Glutamatergic neuron (in vitro differentiated cells): ENCODE measurements around the gene PARVB. TPM values are rescaled to one million over a fixed set of nuclear protein-coding genes. Genes with fewer than 3 reads are reported as not detected.

Experiments
- DNase-seq: peaks from one replicate; pipeline ENCODE4 v3.0.0; 2022
- H3K27ac Mint-ChIP-seq: one replicate; pipeline ENCODE4 v1.8.0; 2020; ENCODE audit warnings: mild to moderate bottlenecking, mixed read lengths, inconsistent platforms; ENCODE audit not compliant: unreplicated experiment
- H3K27me3 Mint-ChIP-seq: one replicate; pipeline ENCODE4 v1.8.0; 2020; ENCODE audit warnings: mild to moderate bottlenecking, moderate library complexity, mixed read lengths, inconsistent platforms; ENCODE audit not compliant: unreplicated experiment
- H3K36me3 Mint-ChIP-seq: one replicate; pipeline ENCODE4 v1.8.0; 2020; ENCODE audit warnings: mild to moderate bottlenecking, mixed read lengths, inconsistent platforms; ENCODE audit not compliant: unreplicated experiment
- H3K4me1 Mint-ChIP-seq: one replicate; pipeline ENCODE4 v1.8.0; 2020; ENCODE audit warnings: mild to moderate bottlenecking, low read depth, mixed read lengths, inconsistent platforms; ENCODE audit not compliant: unreplicated experiment
- H3K4me3 Mint-ChIP-seq: one replicate; pipeline ENCODE4 v1.8.0; 2020; ENCODE audit warnings: mild to moderate bottlenecking, mixed read lengths, inconsistent platforms; ENCODE audit not compliant: unreplicated experiment
- H3K9me3 Mint-ChIP-seq: one replicate; pipeline ENCODE4 v1.8.0; 2020; ENCODE audit warnings: mild to moderate bottlenecking, moderate library complexity, mixed read lengths, inconsistent platforms; ENCODE audit not compliant: unreplicated experiment
- total RNA-seq: library from RNA; stranded (reverse); fragmentation: NEBNext Ultra II Directional; extraction: Animal tissue kit (Norgen Biotek cat#: 25700); gene quantifications from one replicate; pipeline ENCODE4 v1.2.1, GENCODE V29; 2021; ENCODE audit not compliant: unreplicated experiment
- TF ChIP-seq, protein P1 (sequence below): fragments of 200-600 bp; sonication (generic); IDR thresholded peaks from one replicate; pipeline ENCODE4 v1.5.0; 2021; ENCODE audit not compliant: partially characterized antibody, unreplicated experiment

The PARVB gene
- total RNA-seq, 1 donor from 2014 or later: 7.7 TPM

DNA sequence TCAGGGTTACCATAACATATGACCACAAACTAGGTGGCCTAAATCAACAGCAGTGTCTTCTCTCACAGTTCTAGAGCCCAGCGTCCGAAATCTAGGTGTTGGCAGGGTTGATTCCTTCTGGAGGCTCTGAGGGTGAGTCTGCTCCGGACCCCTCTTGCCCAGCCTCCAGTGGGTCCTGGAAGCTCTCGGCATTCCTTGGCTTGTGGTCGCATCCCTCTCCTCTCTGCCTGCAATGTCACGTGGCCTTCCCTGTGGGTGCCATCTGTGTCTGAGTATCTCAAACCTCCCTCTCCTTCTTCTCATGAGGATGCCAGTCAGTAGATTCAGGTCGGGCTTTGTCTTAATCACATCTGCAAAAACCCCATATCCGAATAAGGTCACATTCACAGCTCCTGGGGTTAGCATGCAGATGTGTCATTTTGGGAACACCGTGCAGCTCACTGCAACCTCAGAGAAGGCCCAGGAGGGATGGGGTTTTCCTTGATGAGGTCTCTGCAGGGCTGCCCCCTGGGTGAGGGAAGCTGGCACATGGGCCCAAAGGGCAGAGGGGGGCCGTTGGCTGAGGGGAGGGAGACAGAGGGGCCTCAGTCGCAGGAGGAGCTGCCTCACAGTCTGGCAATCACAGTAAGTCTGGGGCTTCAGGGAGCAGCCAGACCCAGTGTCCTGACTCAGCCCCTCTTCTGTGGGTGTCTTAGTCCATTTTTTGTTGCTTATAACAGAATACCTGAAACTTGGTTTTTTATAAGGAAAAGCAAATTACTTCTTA is 197.8 kb downstream of the PARVB start:
- H3K27me3 Mint-ChIP-seq: peaks cover 5% of the 10 kb centered on the region
- no peak for DNase-seq
- no peaks in the 10 kb centered on the region for H3K36me3 Mint-ChIP-seq
- H3K4me3 Mint-ChIP-seq: peak overlapping the region; percentile 16
- TF ChIP-seq, protein P1, sequence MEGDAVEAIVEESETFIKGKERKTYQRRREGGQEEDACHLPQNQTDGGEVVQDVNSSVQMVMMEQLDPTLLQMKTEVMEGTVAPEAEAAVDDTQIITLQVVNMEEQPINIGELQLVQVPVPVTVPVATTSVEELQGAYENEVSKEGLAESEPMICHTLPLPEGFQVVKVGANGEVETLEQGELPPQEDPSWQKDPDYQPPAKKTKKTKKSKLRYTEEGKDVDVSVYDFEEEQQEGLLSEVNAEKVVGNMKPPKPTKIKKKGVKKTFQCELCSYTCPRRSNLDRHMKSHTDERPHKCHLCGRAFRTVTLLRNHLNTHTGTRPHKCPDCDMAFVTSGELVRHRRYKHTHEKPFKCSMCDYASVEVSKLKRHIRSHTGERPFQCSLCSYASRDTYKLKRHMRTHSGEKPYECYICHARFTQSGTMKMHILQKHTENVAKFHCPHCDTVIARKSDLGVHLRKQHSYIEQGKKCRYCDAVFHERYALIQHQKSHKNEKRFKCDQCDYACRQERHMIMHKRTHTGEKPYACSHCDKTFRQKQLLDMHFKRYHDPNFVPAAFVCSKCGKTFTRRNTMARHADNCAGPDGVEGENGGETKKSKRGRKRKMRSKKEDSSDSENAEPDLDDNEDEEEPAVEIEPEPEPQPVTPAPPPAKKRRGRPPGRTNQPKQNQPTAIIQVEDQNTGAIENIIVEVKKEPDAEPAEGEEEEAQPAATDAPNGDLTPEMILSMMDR: no peak
- no peaks in the 10 kb centered on the region for H3K9me3 Mint-ChIP-seq
- H3K4me1 Mint-ChIP-seq: peaks cover 2% of the 10 kb centered on the region
- no peak overlapping the region for H3K27ac Mint-ChIP-seq

Other genes with a start within 250 kb of the PARVB start
- gene EFCAB6, start 212.0 kb upstream of the PARVB start, total RNA-seq: 0.96 TPM
- 79.5 TPM for gene SULT4A1, start 161.8 kb upstream of the PARVB start, total RNA-seq
- gene PNPLA5, start 132.3 kb upstream of the PARVB start, total RNA-seq: not detected
- 14.7 TPM for gene PNPLA3, start 100.5 kb upstream of the PARVB start, total RNA-seq
- gene SAMM50, start 68.9 kb upstream of the PARVB start, total RNA-seq: 48.0 TPM
- gene PARVG, start 156.6 kb downstream of the PARVB start, total RNA-seq: not detected